GM12878 (cell line): ENCODE measurements around the gene ZCCHC24. TPM values are rescaled to one million over a fixed set of nuclear protein-coding genes. Genes with fewer than 3 reads are reported as not detected.

ENCODE experiments used
- ATAC-seq: fragments of 200-7000 bp; cut with Tn5 transposase; 3 replicates; pipeline ENCODE4 v1.9.1; 2020; ENCODE audit warnings: mild to moderate bottlenecking, moderate library complexity
- BruUV-seq: library from RNA; stranded (reverse); fragments of 400-500 nt; replicated peaks from 2 replicates; lab custom pipeline; 2021; lab: Mats Ljungman, UMichigan
- CTCF ChIA-PET: fragments of 300-600 bp; sonication (Branson Sonifier 250); formaldehyde crosslinking; extraction: SDS; loops from one replicate; lab custom pipeline; 2021; ENCODE audit warnings: inconsistent platforms; lab: Yijun Ruan, JAX
- POLR2A ChIA-PET: fragments of 350-600 bp; formaldehyde crosslinking; extraction: SDS; loops from one replicate; lab custom pipeline; 2021; ENCODE audit warnings: inconsistent platforms; lab: Charles Lee
- RAD21 ChIA-PET: fragments of 300-600 bp; sonication (Branson Sonifier 250); formaldehyde crosslinking; loops from one replicate; lab custom pipeline; 2023; ENCODE audit warnings: antibody characterized with exemption; ENCODE audit not compliant: unreplicated experiment; lab: Charles Lee
- SMC1A ChIA-PET: fragments of 300-600 bp; sonication (Branson Sonifier 250); formaldehyde crosslinking; loops from one replicate; lab custom pipeline; 2023; ENCODE audit not compliant: unreplicated experiment, uncharacterized antibody; lab: Charles Lee
- DNase-seq: peaks from one replicate; pipeline ENCODE4 v3.0.0-alpha.2; 2011; ENCODE audit warnings: low read depth, low spot score
- FAIRE-seq: peaks from 3 replicates; lab custom pipeline; 2011; peaks lifted over from hg19 to GRCh38; lab: Jason Lieb, UNC
- H2AFZ ChIP-seq: 2 replicates; pipeline ENCODE4 v1.6.0; 2011; ENCODE audit warnings: low read depth, low read length, control low read depth; ENCODE audit not compliant: control insufficient read depth
- H3K27ac ChIP-seq: 2 replicates; pipeline ENCODE4 v1.5.1; 2011; ENCODE audit warnings: control low read depth; ENCODE audit not compliant: control insufficient read depth, insufficient read depth
- H3K27me3 ChIP-seq, 2 experiments: replicated peaks in 1 of 2; 2 replicates each; pipeline versions ENCODE4 v1.6.0 to v1.6.1; 2011; ENCODE audit warnings: low read length in 1 of 2; ENCODE audit not compliant: control insufficient read depth in 2 of 2, insufficient read depth in 2 of 2
- H3K36me3 ChIP-seq, 2 experiments: 2 replicates each; pipeline ENCODE4 v1.5.1; 2011; ENCODE audit warnings: low read length in 1 of 2; ENCODE audit not compliant: control insufficient read depth in 2 of 2, insufficient read depth in 2 of 2
- H3K4me1 ChIP-seq: 2 replicates; pipeline ENCODE4 v1.6.1; 2011; ENCODE audit warnings: mild to moderate bottlenecking, low read length, moderate library complexity, mixed read lengths; ENCODE audit not compliant: control insufficient read depth, insufficient read depth
- H3K4me2 ChIP-seq: 2 replicates; pipeline ENCODE4 v1.6.0; 2011; ENCODE audit warnings: control low read depth; ENCODE audit not compliant: control insufficient read depth, insufficient read depth
- H3K4me3 ChIP-seq: fragments of 200-600 bp; sonication (generic); 2 replicates; pipeline ENCODE4 v1.5.1; 2016
- H3K79me2 ChIP-seq: 2 replicates; pipeline ENCODE4 v1.6.0; 2011; ENCODE audit warnings: low read length; ENCODE audit not compliant: control insufficient read depth, insufficient read depth
- H3K9ac ChIP-seq: 2 replicates; pipeline ENCODE4 v1.8.0; 2011; ENCODE audit warnings: low read length, control low read depth, mixed read lengths; ENCODE audit not compliant: control insufficient read depth, insufficient read depth
- H3K9me3 ChIP-seq: replicated peaks from 3 replicates; pipeline ENCODE4 v1.5.1; 2011; ENCODE audit warnings: mild to moderate bottlenecking, low read length; ENCODE audit not compliant: control insufficient read depth, insufficient read depth
- H4K20me1 ChIP-seq: 2 replicates; pipeline ENCODE4 v1.6.0; 2011; ENCODE audit not compliant: control insufficient read depth, insufficient read depth
- CBX3 ChIP-seq: fragments of 200-600 bp; sonication (generic); IDR thresholded peaks from 2 replicates; pipeline ENCODE4 v1.6.1; 2016; ENCODE audit warnings: low read depth, borderline replicate concordance
- FOXK2 ChIP-seq: fragments of 450-650 bp; IDR thresholded peaks from 2 replicates; pipeline ENCODE4 v1.6.1; 2017; ENCODE audit warnings: mild to moderate bottlenecking, moderate library complexity
- GATAD2B ChIP-seq: fragments of 450-650 bp; conservative IDR thresholded peaks from 2 replicates; pipeline ENCODE4 v1.6.1; 2017; ENCODE audit warnings: low read depth, mild to moderate bottlenecking, moderate library complexity
- HDAC6 ChIP-seq: fragments of 200-600 bp; sonication (generic); IDR thresholded peaks from one replicate; pipeline ENCODE4 v1.8.0; 2017; ENCODE audit warnings: antibody characterized with exemption; ENCODE audit not compliant: unreplicated experiment
- KAT2A ChIP-seq: conservative IDR thresholded peaks from 2 replicates; pipeline ENCODE4 v1.6.1; 2011; ENCODE audit warnings: low read depth, low read length; ENCODE audit not compliant: control insufficient read depth
- LARP7 ChIP-seq: fragments of 450-650 bp; IDR thresholded peaks from 2 replicates; pipeline ENCODE4 v1.6.1; 2017; ENCODE audit warnings: mild to moderate bottlenecking
- MEF2B ChIP-seq: fragments of 450-650 bp; IDR thresholded peaks from 2 replicates; pipeline ENCODE4 v1.6.1; 2018; ENCODE audit warnings: mild to moderate bottlenecking, moderate library complexity; ENCODE audit not compliant: partially characterized antibody, poor library complexity, severe bottlenecking
- SMARCA5 ChIP-seq: fragments of 450-650 bp; IDR thresholded peaks from 2 replicates; pipeline ENCODE4 v1.6.1; 2017; ENCODE audit warnings: mild to moderate bottlenecking
- SPI1 ChIP-seq: IDR thresholded peaks from 2 replicates; pipeline ENCODE4 v1.6.1; 2011; ENCODE audit warnings: low read depth, mild to moderate bottlenecking, low read length, moderate library complexity, borderline replicate concordance; ENCODE audit not compliant: insufficient read depth
- SREBF2 ChIP-seq: IDR thresholded peaks from 2 replicates; pipeline ENCODE4 v1.6.1; 2012; ENCODE audit warnings: mild to moderate bottlenecking, low read length
- WGBS: methylation state at CpG from one replicate; pipeline ENCODE4 v1.1.6; 2016; ENCODE audit warnings: low lambda C conversion rate; ENCODE audit not compliant: insufficient replicate concordance, insufficient coverage; ENCODE audit errors: missing lambda C conversion rate; 5-methylcytosine and 5-hydroxymethylcytosine counted together
- in situ Hi-C: fragments of 300-500 bp; cut with MboI; formaldehyde crosslinking; loops from 9 replicates; pipeline ENCODE4 v1.14.3; 2018; ENCODE audit warnings: mixed read lengths
- intact Hi-C: fragments of 100-400 bp; cut with micrococcal nuclease; formaldehyde crosslinking; loops from one replicate; pipeline ENCODE4 v1.14.2; 2022; ENCODE audit not compliant: unreplicated experiment
- polyA plus RNA-seq, 11 experiments: library from polyadenylated mRNA; depleted of rRNA in 4 of 11; unstranded in 6 of 11; stranded (reverse) in 5 of 11; fragments of >200 nt; fragmentation: Nextera tagmentation in 4 of 11; fragmentation: Illumina TruSeq in 1 of 11; extraction: Ambion mirVana in 4 of 11; extraction: Trizol in 1 of 11; gene quantifications; 1 replicate in 1 of 11; 2 replicates in 10 of 11; pipeline versions ENCODE4 v1.2.1 to v1.2.3, GENCODE V29; 2011 to 2016; ENCODE audit warnings: inconsistent platforms in 2 of 11, missing spikeins in 2 of 11, low read depth in 1 of 11
- total RNA-seq, 4 experiments: library from RNA; depleted of rRNA in 3 of 4; stranded (reverse); fragments of >200 nt in 3 of 4; fragmentation: Illumina TruSeq in 1 of 4; extraction: Trizol in 1 of 4; gene quantifications; 2 replicates each; pipeline versions ENCODE4 v1.2.1 to v1.2.3, GENCODE V29; 2013 to 2021
- TF ChIP-seq, protein P1 (sequence below): IDR thresholded peaks from 2 replicates; pipeline ENCODE4 v1.6.1; 2012; ENCODE audit warnings: low read depth, low read length, improper control_type of control experiment
- TF ChIP-seq, protein P2 (sequence below): fragments of 450-650 bp; IDR thresholded peaks from 2 replicates; pipeline ENCODE4 v1.6.1; 2016; ENCODE audit warnings: mild to moderate bottlenecking

The ZCCHC24 gene
- total and polyA plus RNA-seq, 10 of the 15 experiments (the other 5 are each of a cell fraction or from before 2014, with no cell fraction given) = 0.02 to 0.62 (median 0.04) TPM; not detected in 4

DNA sequence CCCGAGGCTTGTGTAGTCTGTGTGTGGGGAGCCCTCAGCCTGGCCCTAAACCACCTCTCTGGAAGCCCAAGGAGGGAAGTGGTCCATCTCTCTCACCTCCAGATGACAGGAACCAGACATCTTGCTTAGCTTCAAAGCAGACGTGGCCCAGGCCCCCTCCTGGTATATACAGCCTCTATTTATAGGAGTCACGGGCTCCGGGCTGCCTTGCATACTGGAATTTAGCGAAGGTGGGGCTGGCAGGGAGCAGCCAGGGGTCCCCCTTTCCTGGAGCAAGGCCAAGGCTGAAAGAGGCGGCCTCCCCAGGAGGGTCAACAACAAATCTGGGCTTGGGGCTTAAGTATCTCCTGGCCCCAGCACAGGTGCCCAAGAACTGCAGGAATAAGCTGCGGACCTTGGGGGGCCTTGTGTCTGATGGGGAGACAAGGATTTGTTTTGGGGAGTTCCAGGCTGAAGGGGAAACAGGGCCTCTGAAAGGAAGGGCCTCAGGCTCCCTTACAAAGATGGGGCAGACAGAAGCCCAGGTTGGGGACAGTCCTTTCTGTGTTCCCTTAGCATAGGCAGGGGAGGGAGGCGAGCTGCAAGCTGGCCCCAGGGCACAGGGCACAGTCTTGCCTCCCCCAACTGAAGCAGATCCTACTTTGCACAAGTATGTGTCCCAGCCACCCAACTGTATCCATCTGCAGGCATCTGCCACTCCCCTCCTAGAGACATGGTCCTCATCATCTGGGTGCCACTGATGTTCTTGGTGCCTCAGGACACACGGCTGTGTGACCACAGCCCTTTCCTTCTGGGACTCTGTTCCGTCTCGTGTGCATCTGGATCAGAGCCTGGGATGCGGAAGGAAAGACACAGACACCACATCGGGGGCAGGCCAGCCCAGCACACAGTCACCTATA lies 11.9 kb downstream of the ZCCHC24 start:
- H3K27ac ChIP-seq = no peak overlapping the region
- H3K79me2 ChIP-seq = no peaks in the 10 kb centered on the region
- H3K4me3 ChIP-seq = no peak overlapping the region
- no TSS peak for BruUV-seq
- no peaks in the 10 kb centered on the region for H3K9me3 ChIP-seq
- H3K4me1 ChIP-seq = no peaks in the 10 kb centered on the region
- H3K9ac ChIP-seq = no peak overlapping the region
- ChIA-PET SMC1A (no interaction called here), CTCF (interaction anchor here (1.0 to 1.1 kb wide), 2 partner anchors 15 to 34 kb away, joined by 3 to 4 read pairs; no protein-coding TSS in a partner anchor), POLR2A (no interaction called here), RAD21 (no interaction called here)
- no peak overlapping the region for H3K4me2 ChIP-seq
- ATAC-seq = no peak
- H3K27me3 ChIP-seq = no peaks in the 10 kb centered on the region; a peak in 1 of 4 replicates
- intact Hi-C loops = no loop called here
- H4K20me1 ChIP-seq = no peaks in the 10 kb centered on the region
- 31% methylated on average over 13 of the region's 13 CpGs for WGBS
- FAIRE-seq = no peak
- in situ Hi-C loops = no loop called here
- no peaks in the 10 kb centered on the region for H3K36me3 ChIP-seq
- TF ChIP-seq CBX3 = no peak
- TF ChIP-seq HDAC6 = no peak
- no peak for TF ChIP-seq SMARCA5
- TF ChIP-seq SPI1 = no peak
- TF ChIP-seq KAT2A = no peak
- no peak for TF ChIP-seq SREBF2
- TF ChIP-seq, protein P1, sequence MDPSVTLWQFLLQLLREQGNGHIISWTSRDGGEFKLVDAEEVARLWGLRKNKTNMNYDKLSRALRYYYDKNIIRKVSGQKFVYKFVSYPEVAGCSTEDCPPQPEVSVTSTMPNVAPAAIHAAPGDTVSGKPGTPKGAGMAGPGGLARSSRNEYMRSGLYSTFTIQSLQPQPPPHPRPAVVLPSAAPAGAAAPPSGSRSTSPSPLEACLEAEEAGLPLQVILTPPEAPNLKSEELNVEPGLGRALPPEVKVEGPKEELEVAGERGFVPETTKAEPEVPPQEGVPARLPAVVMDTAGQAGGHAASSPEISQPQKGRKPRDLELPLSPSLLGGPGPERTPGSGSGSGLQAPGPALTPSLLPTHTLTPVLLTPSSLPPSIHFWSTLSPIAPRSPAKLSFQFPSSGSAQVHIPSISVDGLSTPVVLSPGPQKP = no peak
- no peak for TF ChIP-seq FOXK2
- no peak for TF ChIP-seq GATAD2B
- TF ChIP-seq LARP7 = no peak
- no peak for TF ChIP-seq MEF2B
- TF ChIP-seq, protein P2, sequence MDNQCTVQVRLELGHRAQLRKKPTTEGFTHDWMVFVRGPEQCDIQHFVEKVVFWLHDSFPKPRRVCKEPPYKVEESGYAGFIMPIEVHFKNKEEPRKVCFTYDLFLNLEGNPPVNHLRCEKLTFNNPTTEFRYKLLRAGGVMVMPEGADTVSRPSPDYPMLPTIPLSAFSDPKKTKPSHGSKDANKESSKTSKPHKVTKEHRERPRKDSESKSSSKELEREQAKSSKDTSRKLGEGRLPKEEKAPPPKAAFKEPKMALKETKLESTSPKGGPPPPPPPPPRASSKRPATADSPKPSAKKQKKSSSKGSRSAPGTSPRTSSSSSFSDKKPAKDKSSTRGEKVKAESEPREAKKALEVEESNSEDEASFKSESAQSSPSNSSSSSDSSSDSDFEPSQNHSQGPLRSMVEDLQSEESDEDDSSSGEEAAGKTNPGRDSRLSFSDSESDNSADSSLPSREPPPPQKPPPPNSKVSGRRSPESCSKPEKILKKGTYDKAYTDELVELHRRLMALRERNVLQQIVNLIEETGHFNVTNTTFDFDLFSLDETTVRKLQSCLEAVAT = no peak
- H2AFZ ChIP-seq = no peak overlapping the region
- DNase-seq = no peak
